NCI-H69 (cell line): Measurements from ENCODE around the gene ASPG.

Source experiments
- DNase-seq: peaks from one replicate; lab custom pipeline; 2025; lab: John Stamatoyannopoulos, UW

ASPG gene

GRCh38 chr14:104163541-104163940 lies 78.0 kb downstream of the ASPG start:
- no peak for DNase-seq

GRCh38 chr14:104164041-104164440 lies 78.5 kb downstream of the ASPG start:
- no peak for DNase-seq

- no peak for DNase-seq
These were observed 79.0 kb downstream of the ASPG start for GRCh38 chr14:104164512-104164911.
